Measurements from ENCODE around the gene ITGA3.

The ITGA3 gene

DNA sequence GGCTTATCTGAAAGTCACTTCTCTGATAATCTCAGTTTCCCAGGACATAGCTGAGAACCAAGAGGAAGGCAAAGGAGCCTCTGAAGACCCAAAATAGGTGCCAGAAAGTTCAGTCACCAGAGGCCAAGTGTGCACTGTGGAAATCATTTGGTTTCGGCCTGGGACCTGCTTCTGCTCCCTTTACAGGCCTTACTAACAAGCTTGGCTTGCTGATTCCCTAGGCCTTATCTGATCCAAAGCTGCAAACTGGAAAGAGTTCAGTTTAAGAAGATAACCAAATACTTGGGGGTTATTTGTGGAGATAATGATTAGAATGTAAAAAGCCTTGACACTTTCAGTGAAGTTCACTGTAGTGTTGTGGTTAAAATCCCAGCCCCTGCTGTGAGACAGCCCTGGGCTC lies 17.0 kb downstream of the ITGA3 start:
- DNase-seq, result no peak

DNA sequence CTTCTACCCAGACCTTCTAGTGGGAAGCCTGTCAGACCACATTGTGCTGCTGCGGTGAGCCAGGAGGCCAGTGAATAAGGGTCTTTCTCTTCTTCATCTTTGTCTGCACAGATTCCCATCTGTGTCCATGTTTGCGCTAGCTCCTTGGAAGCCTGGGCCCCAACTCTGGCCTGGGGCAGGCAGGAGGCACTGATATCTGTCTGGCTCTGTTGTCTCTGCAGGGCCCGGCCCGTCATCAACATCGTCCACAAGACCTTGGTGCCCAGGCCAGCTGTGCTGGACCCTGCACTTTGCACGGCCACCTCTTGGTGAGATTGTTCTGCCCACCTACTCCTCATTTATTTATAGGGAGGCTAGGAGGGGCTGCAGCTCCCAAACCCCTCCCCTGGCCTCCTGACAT lies 18.3 kb downstream of the ITGA3 start:
- no peak for DNase-seq

DNA sequence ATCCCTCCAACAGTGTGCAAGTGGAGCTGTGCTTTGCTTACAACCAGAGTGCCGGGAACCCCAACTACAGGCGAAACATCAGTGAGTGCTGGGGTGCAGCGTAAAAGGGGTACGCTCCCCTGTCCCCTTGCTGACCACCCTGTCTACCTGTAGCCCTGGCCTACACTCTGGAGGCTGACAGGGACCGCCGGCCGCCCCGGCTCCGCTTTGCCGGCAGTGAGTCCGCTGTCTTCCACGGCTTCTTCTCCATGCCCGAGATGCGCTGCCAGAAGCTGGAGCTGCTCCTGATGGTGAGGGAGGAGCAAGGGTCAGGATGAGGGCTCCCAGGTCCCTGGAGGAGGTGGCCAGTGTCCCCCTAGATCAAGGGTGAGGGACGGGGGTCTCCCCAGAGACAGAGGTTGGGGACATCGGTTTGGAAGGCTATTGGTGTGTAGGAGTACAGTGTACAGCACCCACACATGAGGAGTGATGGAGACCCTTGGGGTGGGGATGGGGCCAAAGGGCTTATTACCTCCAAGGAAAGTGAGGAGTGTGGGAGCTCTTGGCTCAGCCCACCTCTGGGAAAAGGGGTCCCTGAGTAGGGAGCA lies 19.6 kb downstream of the ITGA3 start:
- DNase-seq, result no peak

DNA sequence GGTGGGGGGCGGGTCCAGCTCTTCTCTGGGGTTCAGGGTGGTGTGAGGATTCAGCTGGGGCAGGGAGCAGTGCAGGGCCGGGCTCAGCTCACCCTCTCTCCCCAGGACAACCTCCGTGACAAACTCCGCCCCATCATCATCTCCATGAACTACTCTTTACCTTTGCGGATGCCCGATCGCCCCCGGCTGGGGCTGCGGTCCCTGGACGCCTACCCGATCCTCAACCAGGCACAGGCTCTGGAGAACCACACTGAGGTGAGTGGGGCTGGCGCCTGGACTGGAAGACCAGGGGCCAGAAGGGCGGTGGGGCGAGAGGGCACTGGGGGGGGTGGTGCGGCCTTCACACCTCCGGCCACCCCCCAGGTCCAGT lies 20.3 kb downstream of the ITGA3 start:
- no peak for DNase-seq

DNA sequence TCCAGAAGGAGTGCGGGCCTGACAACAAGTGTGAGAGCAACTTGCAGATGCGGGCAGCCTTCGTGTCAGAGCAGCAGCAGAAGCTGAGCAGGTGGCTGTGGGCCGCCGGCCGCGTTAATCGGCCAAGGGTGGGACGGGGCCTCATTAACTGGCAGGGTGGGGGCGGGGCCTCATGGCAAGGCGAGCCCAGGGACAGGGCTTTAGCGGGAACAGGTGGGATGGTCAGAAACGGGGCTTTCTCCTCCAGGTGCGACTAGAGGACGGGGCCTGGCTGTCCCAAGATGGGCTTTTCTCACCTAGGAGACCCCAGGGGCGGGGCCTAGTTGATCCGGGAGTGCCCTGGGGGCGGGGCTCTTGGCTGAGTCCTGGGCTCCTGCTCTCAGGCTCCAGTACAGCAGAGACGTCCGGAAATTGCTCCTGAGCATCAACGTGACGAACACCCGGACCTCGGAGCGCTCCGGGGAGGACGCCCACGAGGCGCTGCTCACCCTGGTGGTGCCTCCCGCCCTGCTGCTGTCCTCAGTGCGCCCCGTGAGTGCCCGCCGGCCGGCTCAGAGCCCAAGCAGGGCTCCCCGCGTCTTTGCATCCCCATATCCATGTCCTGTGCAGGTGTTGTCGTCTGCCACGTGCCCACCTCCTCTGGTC lies 20.8 kb downstream of the ITGA3 start:
- no peak for DNase-seq

DNA sequence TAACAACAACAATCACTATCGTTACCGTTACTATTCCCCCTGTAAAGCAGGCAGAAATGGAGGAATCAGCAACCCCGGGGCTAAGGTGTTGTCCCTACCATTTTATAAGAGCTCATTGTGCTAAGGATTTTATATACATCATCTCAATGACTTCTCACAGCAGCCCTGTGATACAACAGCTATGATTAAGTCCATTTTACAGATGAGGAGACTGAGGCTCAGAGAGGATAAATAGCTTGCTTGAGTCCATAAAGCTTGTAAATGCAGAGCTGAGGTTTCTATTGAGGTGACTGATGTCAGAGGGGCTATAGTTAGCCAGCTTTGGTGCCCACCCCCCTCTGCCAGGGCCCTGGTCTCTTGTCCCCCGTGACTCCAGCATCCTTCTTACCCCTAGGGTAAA lies 22.5 kb downstream of the ITGA3 start:
- DNase-seq, result no peak

DNA sequence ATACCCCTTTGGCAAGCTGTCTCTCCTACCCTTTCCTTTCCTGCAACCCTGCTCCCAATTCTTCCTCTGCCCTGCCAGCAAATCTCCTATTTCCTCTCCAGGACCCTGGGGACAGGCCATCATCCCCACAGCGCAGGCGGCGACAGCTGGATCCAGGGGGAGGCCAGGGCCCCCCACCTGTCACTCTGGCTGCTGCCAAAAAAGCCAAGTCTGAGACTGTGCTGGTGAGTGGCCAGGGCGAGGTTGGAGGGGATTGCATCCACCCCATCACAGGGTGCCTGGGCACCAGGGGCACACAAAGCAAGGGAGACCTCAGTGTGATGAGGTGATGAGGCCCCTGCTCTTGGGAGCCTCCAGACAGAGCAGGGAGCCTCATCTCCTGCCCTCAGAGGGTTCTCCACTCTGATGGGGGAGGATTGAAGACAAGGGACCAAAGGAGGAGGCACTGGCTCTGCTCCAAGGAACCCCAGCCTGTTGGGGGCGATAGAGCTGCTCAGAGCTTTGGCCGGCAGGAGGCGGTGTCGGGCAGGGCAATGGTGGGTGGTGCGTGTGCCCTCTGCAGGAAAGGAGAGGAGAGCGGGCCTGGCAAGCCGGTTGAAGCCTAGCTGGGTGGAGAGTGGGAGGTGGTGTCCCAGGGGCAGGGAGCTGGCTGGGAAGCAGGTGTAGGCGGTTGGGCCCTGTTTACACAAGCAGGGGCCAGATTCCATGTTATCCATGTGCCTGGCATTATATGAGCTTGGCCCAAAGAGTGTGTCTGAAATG lies 23.6 kb downstream of the ITGA3 start:
- peak; percentile 67 for DNase-seq

DNA sequence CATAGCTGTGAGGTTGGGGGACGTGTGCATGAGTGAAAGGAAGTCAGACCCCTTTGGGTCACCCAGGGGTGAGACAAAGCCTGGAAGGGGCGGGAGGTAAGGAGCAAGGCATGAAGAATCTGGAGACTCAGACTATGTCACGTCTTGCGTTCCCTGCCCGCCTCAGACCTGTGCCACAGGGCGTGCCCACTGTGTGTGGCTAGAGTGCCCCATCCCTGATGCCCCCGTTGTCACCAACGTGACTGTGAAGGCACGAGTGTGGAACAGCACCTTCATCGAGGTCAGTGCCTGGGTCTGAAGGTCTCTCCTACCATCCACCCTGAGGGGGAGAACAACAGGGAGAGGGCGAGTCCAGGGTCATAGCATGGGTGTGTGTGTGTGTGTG lies 24.2 kb downstream of the ITGA3 start:
- DNase-seq, result no peak

DNA sequence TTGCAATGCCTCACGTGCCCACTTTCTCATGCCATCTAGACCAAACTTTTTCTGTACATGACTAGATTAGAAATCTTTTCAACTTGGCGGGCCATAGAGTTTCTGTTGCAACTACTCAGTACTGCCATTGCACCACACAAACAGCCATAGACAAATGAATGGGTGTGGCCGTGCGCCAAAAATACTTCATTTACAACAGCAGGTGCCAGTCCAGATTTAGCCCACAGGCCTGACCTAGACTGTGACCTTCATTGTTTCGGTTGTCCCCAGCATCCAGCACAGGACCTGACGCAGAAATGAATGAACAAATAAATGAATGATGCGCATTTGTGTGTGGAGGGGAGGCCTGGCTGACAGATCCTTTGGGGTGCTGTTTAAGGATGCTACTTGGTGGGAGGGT lies 24.9 kb downstream of the ITGA3 start:
- DNase-seq, result no peak

DNA sequence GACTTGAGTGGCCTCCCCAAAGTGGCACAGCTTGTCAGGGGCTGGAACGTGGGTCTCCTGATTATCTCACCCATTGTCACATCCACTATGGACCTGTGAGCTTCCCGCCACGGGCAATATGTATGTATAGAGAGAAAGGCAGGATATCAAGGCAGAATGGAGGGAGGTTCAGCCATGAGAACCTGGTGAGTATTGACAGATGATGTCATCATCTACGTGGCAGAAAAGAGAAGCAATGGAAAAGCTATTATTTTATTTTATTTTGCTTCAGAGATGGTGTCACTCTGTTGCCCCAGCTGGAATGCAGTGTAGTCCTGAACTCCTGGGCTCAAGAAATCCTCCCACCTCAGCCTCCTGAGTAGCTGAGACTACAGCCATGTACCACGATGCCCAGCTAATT lies 25.8 kb downstream of the ITGA3 start:
- no peak for DNase-seq

DNA sequence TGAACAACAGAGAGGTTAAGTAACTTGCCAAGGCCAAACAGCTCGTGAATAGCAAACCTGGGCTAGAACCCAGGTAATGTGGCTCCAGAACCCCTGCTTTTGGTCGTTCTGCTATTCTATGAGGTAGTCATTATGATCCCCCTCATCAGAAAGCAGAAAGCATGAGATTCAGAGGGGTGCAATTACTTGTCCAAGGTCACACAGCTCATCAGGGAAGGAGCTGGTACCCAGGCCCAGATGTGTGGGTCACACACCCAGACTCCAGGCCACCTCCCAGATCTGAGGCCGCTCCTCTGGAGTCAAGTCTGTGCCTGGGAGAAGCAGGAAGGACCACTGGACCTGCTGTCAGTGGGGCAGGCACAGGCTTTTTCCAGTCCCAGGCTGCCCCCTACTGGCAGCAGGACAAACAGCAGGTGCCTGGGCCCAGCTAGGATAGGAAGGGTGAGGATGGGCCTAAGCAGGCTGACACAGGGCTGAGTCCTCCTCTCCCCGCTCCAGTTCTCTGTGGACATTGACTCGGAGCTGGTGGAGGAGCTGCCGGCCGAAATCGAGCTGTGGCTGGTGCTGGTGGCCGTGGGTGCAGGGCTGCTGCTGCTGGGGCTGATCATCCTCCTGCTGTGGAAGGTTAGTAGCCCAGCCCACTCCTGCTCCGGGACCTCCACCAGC lies 31.5 kb downstream of the ITGA3 start:
- peak; percentile 79 for DNase-seq

DNA sequence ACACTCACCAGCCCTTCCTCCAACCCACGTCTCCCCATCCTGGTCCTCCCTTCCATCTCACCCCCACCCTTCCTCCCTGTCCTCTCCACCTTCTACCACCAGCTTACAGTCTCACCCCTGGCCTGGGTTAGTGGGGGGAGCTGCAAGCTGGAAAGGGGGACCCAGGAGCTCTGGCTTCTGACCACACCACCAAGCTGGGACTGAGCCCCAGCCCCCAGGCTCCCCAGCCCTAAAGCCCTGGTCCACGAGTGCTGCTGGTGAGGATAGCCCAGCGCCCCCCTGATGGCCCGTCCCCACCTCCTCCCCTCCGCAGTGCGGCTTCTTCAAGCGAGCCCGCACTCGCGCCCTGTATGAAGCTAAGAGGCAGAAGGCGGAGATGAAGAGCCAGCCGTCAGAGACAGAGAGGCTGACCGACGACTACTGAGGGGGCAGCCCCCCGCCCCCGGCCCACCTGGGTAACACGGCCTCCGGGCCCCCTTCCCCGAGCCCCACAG lies 32.0 kb downstream of the ITGA3 start:
- no peak for DNase-seq

DNA sequence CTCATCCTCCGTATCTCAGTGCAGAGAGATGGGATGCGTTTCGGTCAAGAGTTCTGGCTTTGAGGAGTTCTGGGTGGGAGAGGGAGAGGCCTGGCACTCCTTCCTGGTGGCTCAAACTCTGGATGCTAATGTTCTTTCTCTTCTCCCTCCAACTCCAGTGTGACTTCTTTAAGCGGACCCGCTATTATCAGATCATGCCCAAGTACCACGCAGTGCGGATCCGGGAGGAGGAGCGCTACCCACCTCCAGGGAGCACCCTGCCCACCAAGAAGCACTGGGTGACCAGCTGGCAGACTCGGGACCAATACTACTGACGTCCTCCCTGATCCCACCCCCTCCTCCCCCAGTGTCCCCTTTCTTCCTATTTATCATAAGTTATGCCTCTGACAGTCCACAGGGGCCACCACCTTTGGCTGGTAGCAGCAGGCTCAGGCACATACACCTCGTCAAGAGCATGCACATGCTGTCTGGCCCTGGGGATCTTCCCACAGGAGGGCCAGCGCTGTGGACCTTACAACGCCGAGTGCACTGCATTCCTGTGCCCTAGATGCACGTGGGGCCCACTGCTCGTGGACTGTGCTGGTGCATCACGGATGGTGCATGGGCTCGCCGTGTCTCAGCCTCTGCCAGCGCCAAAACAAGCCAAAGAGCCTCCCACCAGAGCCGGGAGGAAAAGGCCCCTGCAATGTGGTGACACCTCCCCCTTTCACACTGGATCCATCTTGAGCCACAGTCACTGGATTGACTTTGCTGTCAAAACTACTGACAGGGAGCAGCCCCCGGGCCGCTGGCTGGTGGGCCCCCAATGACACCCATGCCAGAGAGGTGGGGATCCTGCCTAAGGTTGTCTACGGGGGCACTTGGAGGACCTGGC lies 33.3 kb downstream of the ITGA3 start:
- DNase-seq, result no peak

DNA sequence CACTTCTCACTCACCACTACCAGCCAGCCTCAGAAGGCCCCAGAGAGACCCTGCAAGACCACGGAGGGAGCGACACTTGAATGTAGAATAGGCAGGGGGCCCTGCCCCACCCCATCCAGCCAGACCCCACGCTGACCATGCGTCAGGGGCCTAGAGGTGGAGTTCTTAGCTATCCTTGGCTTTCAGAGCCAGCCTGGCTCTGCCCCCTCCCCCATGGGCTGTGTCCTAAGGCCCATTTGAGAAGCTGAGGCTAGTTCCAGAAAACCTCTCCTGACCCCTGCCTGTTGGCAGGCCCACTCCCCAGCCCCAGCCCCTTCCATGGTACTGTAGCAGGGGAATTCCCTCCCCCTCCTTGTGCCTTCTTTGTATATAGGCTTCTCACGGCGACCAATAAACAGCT lies 34.2 kb downstream of the ITGA3 start:
- DNase-seq, result no peak

DNA sequence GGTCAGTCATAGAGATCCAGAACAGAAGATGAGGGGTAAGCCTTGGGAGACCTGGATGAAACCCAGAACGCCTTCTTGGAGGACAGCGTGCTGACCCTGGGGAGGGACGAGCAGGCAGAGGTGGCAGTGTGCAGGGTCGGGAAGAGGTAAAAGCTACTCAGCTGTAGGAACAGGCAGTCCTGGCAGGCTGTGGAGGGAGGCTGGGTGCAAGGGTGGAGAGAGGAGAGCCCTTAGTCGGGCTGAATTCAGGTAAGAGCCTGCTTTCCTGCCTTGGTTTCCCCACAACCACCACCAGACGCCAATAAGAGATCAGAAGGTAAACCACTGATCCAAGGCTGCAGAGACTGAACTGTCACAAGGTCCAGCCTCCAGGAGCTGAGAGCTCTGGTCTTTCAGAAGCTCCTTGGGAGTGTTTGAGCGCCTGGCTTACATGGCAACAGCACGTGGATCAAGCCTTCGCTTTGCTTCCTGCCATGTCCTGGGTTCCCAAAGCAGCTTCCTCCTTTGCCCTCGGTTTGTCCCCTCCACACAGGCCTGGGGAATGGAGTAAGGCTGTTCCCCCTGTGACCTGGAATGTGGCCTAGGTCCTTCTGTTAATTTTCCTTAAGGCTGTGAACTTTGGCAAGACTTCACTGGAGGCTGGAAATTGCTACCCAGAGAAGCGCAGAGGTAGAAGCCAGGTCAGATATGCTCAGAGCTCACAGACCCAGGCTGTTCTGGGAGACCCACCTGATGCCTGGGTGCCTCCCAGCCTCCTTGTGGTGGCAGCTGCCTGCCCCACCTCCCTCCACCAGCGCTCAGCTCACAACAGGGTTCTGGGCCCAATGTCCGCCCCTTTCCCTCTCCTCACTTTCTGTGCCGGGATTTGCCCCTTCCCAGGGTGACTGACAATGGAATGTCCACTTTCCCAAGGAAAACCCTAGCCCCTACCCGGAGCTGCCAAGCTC lies 35.3 kb downstream of the ITGA3 start:
- DNase-seq, result no peak

DNA sequence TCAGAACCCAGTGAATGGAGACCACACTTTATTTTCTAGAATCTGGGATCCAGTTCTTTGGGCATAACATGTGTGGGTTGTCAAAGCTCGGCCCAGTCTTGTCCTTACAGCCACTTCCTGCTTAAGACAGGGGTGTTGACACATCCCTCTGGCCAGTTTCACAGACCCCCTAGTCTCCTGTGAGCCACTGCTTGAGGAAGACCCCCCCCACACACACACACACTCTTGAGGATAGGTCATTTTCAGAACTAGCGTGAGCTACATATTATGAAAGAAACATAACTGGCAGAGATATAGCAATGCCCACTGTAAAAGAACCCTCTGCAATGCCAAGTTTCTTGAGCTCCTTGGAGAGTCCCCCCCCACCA lies 36.0 kb downstream of the ITGA3 start:
- no peak for DNase-seq

DNA sequence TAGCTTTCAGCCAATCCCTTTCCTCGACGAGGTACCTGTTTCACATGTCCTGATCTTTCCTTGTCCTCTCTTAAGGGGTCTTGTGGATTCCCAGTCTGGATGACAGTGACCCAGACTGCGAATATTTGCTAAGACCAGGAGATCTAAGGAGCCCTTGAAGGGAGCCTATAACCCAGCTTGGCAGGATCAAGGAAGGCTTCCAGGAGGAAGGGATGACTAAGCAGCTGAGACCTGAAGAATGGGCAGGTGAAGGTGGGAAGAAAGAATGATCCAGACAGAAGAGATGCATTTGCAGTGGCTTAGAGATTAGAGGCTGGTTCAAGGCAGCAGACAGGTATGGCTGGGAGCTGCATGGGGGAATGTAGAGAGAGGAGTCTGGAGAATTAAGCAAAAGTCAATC lies 37.3 kb downstream of the ITGA3 start:
- DNase-seq, result no peak

DNA sequence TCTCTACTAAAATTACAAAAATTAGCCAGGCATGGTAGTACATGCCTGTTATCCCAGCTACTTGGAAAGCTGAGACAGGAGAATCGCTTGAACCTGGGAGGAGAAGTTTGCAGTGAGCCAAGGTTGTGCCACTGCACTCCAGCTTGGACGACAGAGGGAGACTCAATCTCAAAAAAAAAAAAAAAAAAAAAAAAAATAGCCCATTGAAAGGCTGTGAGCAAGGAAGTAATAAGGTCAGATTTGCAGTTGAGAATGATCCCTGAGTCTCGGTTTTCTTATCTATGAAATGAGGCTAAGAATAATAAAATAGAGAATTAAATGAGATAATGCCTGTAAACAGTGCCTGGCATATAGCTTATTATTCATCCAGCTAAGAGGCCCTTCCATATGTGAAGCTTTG lies 37.9 kb downstream of the ITGA3 start:
- no peak for DNase-seq

DNA sequence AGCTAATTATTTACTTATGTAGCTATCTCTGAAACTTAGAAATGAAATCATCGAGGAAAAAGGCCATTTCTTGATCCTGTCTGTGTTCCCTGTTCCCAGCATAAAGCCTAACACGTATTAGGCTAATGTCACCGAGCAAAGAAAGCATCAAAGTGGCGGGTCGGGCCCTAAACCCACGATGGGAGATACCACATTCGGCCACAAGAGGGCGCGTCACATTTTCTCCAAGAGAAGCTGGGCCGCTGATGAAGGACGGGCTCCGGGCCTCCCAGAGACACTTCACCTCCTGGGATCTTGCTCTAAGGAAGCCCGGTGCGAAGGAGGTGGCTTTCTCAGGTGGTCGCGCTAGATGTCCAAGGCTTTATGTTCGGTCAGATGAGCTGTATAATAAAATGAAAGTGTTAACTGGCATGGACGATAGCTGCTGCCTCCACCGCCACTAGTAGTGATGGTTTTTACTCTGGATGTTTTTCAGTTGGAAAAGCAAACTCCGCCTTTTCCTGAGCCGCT lies 38.4 kb downstream of the ITGA3 start:
- DNase-seq, result peak; percentile 91

DNA sequence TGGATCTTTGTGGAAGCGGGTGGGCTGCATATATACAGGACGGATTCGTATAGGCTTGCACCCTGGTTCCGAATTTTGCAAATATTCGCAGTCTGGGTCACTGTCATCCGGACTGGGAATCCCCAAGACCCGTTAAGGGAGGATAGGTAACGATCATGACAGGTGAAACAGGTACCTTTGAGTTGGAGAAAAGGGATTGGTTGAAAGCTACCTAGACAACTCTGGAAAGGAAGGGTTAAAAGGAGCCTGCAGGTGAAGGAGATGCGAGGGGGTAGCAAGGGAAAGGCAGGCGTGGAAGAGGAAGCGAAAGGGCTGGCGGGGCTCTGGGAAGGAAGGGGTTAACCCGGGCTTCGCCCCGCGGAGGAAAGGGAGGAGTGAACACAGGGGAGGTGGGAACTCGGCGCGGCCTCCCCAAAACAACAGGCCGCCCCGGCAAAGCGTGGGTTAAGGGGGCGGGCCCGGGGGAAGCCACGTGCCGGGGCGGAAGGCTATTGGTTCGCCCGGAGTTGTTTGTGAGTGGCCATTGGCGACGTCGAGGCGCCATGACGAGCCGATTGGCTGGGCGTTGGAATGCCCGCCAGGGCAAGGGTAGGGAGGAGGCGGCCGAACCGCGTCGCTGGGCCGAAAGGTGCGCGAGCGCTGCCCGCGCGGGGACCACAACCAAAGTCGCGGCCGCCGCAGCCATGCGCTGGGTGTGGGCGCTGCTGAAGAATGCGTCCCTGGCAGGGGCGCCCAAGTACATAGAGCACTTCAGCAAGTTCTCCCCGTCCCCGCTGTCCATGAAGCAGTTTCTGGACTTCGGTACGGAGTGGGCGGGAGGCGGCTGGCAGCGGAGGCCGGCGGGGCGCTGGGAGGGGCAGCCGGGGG lies 39.1 kb downstream of the ITGA3 start, which contains the start of gene PDK2:
TSS of gene PDK2 (plus strand) at position 599 of the 867 bp plus-strand sequence. CDS start at position 684, 85 bp downstream.
- DNase-seq, result peak; percentile 98
